GOT3 (cell line): ENCODE results near the gene LAIR2.
A peak's percentile ranks its signal among the peaks of the same experiment; 100 is the strongest.

ENCODE experiments used
- DNase-seq: peaks from one replicate; lab custom pipeline; 2025; ENCODE audit warnings: mixed read lengths; lab: John Stamatoyannopoulos, UW

Gene LAIR2, protein sequence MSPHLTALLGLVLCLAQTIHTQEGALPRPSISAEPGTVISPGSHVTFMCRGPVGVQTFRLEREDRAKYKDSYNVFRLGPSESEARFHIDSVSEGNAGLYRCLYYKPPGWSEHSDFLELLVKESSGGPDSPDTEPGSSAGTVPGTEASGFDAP

DNA sequence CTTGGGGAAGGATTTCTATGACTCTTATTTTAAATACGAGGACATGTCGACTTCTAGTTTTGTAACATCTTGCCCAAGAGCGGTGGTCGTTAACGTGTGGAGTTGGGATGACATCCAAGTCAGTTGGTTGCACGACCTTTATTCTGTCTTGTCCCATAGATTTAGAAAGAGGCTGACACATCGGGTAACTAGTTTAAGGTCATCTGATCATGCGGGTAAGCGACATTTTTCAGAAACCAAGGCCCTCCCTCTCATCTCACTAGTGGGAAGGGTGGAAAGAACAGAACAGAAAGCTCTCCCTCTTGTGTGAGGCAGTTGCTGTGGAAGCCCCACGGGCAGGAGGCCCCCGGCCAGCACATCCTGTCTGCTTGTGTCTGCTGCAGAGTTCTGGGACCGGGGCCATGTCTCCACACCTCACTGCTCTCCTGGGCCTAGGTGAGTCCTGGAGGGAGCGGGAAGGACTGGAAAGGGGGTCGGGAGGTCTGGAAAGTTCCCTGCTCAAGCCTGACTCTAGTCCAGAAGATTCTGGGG is at the start of gene LAIR2:
TSS of gene LAIR2 (plus strand) at position 314 of the 531 bp plus-strand sequence. CDS start at position 402, 88 bp downstream.
- DNase-seq: no peak

DNA sequence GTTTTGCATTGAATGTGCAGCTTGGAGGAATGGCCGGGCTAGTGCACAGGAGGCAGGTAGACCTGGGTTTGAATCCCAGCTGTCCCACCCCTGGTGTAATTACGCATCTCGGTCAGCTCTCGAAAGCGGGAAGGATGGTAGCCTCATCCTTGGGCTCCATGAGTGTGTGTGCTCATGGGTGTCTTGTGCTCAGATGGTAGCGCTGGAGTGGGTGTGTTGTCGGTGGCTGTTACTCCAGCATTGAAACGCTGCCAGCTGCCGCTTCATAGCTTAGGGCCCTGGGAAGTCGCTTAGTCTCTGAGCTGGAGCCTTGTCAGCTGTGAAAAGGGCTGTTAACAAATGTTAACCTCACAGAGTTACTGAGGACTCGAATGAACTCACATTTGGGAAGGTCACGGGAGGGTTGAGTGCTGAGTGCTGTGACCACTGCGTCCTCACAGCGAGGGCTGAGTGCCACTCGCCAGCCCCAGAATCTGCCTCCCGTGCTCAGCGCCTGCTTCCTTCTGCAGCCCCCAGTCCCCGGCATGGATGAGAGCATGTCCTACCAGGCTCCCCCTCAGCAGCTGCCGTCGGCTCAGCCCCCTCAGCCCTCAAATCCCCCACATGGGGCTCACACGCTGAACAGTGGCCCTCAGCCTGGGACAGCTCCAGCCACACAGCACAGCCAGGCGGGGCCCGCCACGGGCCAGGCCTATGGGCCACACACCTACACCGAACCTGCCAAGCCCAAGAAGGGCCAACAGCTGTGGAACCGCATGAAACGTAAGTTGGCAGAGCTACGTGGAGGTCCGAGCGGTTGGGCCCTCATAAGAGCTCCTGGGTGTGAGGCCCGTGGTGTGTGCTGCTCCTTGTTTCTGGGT is 48.5 kb upstream of the LAIR2 start:
- no peak for DNase-seq

DNA sequence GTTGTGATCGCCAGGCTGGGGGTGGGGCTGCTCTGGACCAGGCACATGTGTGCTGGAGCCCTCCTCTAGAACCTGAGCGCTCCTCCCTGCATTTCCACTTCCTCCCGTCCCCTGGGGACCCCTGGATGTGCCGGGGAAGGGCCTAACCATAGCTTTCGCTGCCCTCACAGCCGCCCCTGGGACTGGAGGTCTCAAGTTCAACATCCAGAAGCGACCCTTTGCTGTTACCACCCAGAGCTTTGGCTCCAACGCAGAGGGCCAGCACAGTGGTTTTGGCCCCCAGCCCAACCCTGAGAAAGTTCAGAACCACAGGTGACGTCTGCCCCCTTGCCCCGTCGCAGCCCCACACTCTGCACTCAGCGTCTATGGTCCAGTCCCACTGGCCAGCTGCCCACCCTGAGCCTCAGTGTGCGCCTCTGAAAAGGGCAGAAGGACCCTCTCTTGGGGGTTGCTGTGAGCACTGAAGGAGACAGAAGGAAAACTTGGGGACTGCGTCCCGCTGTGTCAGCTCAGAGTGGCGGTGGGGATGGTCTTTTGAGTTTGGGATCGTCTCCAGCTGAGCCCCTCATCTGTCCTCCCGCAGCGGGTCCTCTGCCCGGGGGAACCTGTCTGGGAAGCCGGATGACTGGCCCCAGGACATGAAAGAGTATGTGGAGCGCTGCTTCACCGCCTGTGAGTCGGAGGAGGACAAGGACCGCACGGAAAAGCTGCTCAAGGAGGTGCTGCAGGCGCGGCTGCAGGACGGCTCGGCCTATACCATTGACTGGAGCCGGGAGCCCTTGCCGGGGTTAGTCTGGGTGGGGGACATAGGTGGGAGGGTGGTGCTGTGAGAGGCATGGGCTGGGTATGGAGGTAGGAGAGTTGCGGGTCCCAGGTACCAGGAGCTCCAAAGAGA is 47.6 kb upstream of the LAIR2 start:
- DNase-seq: no peak

DNA sequence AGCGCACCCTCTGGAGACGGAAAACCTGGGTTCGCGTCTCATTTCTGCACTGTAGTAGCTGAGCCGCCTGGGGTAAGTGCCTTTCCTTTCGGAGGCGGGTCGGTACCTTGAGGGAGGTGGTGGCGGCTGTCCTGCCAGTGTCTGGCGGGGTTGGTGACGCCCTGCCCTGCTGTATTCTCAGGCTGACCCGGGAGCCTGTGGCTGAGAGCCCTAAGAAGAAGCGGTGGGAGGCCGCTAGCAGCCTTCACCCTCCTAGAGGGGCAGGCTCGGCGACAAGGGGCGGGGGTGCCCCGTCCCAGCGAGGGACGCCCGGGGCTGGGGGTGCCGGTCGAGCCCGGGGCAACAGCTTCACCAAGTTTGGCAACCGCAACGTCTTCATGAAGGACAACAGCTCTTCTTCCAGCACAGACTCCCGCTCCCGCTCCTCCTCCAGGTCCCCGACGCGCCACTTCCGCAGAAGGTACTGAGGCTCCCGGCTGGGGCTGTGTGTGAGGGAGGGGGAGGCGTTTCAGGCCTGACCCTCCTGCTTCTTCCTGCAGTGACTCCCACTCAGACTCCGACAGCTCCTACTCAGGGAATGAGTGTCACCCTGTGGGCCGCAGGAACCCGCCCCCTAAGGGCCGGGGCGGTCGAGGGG is 46.7 kb upstream of the LAIR2 start:
- DNase-seq: no peak

DNA sequence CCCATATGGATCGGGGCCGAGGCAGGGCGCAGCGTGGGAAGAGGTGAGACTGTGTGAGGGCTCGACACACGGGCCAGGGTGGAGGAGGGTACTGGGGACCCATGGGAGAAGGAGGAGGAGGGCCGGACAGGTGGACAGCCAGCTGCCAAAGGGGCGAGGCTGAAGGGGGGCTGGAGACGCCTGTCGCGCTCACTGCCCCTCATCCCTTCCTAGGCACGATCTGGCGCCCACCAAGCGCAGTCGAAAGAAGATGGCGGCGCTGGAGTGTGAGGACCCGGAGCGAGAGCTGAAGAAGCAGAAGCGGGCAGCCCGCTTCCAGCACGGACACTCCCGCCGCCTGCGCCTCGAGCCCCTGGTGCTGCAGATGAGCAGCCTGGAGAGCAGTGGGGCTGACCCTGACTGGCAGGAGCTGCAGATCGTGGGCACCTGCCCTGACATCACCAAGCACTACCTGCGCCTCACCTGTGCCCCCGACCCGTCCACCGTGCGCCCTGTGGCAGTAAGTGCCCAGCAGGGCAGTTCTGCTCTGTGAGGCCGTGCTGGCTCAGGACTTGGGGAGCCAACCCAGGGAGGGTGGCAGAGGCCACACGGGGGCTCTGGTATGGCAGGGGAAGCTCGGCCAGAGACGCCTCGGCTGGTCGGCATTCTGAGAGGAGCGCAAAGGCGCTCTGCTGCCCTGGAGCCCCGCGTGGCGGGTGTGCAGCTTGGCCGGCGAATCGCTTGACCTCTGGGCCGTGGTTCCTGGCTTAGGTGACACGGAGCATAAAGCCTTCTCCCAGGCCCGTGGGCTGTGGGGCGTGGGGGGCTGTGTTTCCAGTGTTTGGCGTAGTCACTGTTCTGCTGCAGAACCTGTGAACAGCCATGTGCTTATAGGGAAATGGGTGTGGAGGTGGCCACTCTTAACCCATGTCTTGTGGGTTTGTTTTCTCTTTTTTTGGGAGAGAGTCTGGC is 45.9 kb upstream of the LAIR2 start:
- no peak for DNase-seq

DNA sequence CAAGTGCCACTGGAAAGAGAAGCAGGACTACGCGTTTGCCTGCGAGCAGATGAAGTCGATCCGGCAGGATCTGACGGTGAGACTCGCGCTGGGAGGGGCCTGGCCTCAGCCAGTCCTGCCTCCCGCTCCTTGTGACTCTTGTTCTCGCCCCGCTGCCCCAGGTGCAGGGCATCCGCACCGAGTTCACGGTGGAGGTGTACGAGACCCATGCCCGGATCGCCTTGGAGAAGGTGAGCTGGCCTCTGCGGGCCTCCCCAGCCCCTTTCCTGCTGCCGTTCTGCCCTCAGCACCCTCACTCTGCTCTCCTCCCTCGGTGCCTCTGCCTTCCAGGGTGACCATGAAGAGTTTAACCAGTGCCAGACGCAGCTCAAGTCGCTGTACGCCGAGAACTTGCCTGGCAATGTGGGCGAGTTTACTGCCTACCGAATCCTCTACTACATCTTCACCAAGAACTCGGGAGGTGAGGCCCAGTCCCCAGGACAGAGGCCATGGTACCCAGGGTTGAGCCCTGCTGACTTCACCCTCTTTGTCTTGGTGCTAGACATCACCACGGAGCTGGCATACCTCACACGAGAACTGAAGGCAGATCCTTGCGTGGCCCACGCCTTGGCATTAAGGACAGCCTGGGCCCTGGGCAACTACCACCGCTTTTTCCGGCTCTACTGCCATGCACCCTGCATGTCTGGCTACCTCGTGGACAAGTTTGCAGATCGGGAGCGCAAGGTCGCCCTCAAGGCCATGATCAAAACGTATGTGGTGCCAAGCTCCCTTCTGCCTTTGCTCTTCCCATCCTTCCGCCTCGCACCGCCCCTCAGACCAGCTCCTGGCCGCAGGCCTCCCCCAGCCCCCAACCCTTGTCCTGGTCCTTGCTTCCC is 44.6 kb upstream of the LAIR2 start:
- no peak for DNase-seq

DNA sequence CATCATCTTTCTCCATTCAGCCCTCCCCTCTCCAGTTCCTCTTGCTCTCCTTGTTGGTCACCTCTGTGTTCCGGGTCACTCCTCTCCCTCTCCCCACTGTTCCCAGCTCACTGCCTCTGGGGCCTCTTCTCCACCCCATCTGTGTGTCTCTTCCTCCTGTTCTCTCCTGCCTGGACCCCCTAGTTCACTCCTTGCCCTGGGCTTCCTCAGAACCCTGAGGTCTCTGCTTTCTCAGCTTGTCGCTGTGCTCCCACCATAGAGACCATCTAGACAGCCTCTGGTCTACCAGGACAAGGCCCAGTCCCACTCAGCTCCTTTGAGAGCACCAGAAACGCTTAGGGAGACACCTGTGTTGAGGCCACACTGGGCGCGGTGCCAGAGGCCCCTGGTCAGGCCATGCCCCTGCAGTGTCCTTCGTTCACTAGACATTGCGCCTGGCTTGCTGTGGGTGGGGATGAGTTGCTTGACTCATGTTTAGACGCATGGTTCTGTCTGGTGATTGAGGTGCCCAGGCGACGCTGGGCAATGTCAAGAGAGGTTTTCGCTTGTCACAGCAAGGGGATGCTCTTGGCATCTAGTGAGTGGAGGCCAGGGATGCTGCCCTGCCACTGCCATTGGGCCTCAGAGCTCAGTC is 43.9 kb upstream of the LAIR2 start:
- no peak for DNase-seq

DNA sequence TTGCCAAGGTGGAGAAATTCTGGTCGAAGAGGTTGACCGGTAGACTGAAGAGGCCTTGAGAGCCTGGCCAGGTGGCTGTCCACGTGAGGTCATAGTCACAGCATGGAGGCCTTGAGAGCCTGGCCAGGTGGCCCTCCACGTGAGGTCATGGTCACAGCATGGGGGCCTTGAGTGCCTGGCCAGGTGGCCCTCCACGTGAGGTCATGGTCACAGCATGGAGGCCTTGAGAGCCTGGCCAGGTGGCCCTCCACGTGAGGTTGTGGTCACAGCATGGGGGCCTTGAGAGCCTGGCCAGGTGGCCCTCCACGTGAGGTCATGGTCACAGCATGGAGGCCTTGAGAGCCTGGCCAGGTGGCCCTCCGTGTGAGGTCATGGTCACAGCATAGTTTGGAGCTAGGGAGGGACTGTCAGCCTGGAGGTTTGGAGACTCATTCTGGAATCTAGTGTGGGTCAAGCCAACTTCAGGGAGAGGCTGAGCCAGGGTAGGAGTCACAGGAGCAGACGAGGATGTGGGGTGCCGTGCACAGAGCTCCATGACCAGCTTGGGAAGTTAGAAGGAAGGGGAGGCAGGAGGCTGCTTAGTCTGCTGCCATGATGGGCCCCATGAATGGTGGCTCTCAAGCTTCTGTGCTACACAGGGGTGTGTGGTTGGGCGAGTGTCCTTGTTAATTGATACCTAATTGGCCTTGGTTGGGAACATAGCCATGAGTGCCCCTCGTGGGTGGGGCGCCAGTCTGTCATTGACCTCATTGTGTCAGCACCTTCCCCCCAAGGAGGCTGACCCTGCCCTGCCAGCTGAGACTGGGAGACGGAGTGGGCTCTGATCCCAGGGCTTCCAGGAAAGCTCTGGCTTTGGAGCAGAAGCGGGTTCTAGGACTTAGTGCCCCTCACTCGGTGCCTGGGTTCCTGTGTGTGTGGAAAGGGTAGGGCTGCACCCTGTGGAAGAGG is 43.1 kb upstream of the LAIR2 start:
- no peak for DNase-seq

DNA sequence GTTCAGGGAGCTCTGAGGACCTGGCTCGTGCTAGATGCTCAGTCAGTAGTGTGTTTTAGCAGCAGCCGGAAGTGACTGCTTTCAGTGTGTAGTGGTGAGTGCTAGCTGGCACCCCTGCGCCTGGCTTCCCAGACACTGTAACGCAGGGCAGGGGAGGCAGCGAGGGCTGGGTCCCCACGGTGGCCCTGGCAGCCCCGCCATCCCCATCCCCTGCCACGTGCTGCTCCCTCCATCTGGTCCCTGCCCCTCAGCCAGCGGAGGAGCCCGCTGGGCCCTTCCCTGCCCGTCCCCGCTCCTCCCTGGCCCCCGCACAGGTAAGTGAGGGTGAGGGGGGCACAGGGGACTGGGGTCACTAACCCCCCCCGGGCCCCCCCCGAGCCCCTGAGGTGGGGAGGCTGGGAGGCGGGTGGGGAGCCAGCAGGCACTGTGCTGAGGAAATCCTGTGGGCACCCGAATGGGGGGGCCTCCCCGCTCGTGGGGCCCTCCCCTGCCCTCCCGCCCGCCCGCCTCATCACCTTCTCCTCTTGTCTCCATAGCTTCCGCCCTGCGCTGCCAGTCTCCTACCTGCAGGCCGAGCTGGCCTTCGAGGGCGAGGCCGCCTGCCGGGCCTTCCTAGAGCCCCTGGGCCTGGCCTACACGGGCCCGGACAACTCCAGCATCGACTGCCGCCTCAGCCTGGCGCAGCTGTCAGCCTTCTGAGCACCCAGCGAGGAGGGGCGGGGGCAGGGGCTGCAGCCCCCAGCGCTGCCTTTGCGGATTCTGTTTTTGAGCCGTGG is 42.2 kb upstream of the LAIR2 start:
- DNase-seq: no peak

DNA sequence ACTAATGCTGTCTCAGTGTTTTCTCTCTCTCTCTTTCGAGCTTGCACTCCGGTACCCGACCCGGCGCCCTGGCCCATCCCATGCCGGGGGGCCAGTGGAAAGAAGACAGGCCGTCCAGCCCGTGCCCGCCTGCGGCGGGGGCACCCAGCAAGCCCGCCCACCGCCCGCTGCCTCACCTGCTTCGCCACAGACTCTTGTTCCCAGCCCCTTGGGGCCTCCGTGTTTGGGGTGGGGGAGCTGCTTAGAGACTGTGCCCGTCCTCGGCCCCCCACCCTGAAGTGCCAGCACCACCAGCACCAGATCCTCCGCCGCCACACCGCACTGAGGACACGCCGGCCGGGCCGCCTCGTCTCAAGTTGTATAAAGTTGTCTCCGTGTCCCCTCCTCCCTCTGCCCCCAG is 41.4 kb upstream of the LAIR2 start:
- DNase-seq: no peak

DNA sequence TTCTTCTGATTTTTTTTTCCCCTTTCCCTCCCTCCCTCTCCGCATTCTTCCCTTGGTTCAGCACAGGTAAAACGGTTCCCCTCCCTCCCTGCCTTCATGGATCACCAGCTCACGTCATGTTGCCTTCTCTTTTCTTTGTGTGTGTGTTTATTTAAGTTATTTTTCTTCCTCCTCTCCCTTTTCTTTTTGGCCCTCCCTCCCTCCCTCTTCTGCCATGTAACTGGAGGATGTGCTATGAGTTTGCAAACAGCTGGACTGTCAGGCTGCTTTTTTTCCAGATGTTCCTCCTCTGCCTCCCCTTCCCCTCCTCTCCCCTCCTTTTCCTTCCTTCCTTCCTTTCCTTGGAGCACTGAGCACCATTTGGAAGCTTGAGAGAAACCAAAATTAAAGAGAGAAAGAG is 41.0 kb upstream of the LAIR2 start:
- DNase-seq: no peak

DNA sequence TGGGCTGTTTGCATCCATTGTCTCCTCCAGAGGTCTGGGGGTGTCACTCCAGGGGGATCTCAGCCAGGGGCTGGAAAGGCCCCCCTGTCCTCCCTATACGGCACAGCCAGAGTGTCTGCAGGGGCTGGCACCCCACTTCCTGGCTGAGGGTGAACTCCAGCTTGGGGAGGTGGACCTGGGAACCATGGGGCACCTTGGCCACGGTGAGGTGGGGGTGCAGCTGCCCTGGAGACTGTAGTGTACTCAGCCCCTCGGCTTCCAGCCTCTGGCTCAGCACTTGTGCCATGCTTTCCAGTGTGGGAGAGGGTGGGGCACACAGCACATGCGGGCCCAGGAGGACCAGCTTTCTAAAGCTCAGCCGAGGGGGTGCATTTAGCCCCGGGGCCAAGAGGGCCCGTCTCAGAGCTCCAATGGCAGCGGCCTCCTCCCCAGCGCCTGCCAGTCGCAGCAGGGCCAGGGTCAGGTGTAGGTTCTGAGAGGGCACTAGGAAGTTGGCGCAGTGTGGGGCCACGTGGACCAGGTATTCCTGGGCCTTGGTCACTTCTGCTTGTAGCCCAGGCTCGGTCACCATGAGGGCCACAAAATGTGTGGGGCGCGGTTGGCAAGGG is 40.5 kb upstream of the LAIR2 start:
- no peak for DNase-seq

DNA sequence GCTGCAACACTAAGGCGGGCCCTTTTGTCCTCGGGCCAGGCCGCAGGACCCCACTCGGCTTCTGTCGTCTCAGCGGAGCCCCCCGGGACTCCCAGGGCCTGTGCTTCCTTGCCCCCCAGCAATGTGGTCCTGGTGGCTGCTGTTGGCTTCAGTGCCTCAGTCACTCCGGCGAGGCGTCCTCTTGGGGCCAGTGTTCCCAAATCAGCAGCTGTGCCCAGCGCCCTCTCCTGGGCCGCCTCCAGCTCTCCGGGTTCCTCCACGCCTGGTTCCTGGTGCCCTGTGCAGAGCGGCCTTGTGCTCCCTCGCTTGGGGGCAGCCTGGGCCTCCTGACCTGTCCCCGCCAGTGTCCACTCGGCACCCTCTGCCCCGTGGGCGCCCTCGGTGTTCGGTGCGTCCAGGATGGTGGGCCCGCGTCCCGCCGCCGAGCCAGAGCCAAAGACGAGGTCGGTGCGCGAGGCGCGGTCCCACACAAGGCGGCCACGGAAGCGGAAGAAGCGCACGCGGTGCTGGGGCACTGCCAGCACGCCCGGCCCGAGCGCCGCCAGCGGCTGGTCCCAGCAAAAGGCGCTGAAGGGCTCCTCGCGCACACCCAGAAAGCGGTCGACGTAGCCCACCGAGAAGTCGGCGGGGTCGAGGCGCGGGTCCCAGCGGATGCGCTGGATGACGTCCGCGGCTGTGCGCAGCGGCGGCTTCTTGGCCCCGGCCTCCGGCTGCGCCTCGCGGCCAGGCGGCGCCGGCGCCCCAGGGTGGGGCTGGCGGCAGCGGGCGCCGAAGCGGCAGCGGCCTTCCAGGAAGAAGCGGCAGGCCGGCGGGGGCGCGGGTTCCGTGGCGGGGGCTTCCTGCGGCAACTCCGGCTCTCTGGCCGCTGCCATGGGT is 39.7 kb upstream of the LAIR2 start:
- no peak for DNase-seq

DNA sequence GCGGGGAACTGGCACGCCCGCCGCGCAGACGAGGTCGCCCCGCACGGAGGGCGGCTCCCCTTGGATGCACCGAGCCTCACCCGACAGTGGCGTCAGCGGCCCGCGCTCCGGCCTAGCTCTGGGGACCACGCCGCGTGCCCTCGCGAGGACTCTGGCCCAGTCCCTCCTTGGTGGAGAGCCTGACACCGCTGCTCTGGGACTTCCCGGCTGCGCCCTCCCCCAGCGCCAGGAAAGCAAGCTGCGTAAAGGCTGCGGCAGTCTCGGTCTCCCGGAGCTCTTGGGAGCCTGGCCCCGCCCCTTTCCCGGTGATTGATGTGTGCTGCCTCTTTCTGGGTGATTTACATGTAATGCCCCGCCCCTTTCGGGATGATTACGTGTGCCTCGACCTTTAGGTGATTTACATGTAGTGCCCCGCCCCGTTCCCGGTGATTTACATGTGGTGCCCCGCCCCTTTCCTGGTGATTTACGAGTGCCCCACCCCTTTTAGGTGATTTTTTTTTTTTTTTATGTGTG is 39.0 kb upstream of the LAIR2 start, which contains the start of gene LENG9:
TSS of gene LENG9 (minus strand) at position 248 of the 513 bp plus-strand sequence. CDS start 252 bp downstream, outside the sequence.
- peak; percentile 79 for DNase-seq

DNA sequence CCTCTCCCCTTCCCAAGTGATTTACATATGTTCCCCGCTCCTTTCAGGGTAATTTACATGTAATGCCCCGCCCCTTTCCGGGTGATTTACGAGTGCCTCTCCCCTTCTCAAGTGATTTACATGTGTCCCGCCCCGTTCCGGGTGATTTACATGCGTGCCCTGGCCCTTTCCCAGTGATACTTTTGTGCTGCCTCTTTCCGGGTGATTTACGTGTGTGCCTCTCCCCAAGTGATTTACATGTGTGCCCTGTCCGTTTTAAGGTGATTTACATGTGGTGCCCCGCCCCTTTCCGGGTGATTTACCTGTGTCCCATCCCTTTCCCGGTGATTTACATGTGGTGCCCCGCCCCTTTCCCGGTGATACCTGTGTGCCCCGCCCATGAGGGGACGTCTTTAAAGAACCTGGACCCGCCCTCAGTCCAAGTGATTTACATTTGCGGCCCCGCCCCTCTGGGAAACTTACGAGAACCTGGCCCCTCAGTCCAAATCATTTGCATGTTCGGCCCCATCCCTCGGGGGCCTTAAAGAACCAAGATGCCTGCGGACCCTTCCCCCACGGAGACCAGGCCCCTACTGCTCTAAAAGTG is 38.5 kb upstream of the LAIR2 start:
- peak; percentile 66 for DNase-seq
